HG02571 (cell line): ENCODE data around the gene ANKH.
A peak's percentile ranks its signal among the peaks of the same experiment; 100 is the strongest.
"Not testable (repeated sequence)": the region's sequence is repeated elsewhere in the genome, so short reads cannot be mapped to it uniquely, and the experiment has no call there.

Experiments used
- ATAC-seq: cut with Tn5 transposase; IDR thresholded peaks from one replicate; pipeline ENCODE4 v1.9.1; 2021; ENCODE audit warnings: mild to moderate bottlenecking, moderate library complexity; ENCODE audit not compliant: unreplicated experiment

Gene ANKH

DNA sequence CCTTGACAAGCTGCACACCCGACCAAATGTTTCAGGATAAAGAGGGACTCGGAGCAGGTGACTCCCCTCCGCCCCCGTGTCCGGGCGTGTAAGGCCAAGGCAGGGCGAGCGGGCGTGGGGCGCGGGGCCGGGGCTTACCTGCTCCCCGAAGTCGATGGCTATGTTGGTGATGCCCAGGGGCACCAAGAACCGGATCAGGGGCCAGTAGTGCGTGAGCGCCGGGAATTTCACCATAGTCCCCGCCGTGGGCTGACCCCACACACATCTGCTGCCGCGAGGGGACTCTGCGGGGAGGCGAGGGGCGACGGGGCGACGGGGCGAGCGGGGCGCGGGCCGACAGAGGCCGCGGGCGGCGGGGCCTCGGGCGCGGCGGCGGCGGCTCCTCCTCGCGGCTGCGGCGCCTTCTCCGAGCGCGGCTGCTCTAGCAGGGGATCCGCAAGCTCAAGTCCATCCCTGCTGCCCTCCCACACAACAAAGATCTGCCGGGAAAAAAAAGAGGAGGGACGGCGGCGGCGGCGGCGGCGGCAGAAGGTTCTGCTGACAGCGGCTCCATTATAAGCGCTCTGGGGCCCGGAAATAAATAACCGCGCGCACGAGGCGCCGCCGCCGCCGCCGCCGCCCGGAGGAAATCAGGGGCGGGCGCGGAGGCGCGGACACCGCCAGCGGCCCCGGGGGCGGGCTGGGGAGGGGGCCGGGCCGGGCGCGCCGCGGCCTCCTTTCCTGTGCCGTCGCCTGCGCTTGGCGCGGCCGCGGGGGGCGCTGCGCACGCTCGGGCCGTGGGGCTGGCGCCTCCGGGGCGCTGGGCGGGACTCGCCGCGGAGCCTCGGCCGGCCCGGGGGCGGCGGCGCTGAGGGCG lies at the start of gene ANKH:
Gene ANKH (minus strand): TSS at position 565 of the 856 bp plus-strand sequence. CDS start 331 bp downstream, at position 234.
- ATAC-seq, result peak; percentile 88

GRCh38 chr5:14920121-14920520 lies 48.5 kb upstream of the ANKH start:
- ATAC-seq, result no peak

DNA sequence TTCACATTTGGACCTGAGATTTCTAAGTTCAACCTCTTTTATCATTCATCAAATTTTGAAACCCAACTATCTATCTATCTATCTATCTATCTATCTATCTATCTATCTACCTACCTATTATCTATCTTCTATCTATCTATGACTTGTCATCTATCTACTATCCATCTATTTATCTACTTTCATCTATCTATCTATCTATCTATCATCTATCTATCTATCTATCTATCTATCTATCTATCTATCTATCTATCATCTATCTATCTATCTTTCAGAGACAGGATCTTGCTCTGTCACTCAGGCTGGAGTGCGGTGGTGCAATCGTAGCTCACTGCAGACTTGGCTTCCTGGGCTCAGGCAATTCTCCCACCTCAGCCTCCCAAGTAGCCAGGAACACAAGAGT lies 47.5 kb upstream of the ANKH start:
- ATAC-seq, result not testable (repeated sequence)

- ATAC-seq, result no peak
Observed at GRCh38 chr5:14917719-14918118, 46.1 kb upstream of the ANKH start.

DNA sequence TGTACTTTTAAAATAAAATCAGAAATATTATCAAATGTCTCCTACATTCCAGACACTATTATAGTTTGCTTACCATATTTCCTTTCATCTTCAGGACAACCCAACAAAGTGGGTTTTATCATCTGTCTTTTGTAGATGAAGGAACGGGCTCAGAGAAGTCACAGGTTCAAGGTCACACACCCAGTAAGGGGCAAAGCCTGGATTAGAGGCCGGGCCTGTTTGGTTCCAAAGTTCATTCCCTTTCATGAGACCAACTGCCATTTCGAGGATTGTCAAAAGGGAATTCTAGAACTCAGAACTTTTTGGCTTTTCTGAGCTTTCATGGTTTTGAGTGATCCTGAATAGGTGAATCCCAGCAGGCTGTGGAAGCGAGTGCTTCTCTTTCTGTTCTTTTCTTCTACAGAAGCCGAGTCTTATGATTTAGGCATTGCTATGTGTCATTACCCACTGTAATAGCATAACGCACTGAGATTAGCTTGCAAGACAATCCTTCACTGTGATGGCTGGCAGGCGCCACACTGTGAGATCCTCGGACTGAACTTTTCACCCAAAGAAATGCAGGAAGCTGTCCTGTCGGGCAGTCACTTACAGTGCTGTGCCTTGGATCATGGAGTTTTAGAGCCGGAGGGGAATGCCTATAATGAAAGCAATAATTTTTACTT lies 43.8 kb upstream of the ANKH start:
- no peak for ATAC-seq

DNA sequence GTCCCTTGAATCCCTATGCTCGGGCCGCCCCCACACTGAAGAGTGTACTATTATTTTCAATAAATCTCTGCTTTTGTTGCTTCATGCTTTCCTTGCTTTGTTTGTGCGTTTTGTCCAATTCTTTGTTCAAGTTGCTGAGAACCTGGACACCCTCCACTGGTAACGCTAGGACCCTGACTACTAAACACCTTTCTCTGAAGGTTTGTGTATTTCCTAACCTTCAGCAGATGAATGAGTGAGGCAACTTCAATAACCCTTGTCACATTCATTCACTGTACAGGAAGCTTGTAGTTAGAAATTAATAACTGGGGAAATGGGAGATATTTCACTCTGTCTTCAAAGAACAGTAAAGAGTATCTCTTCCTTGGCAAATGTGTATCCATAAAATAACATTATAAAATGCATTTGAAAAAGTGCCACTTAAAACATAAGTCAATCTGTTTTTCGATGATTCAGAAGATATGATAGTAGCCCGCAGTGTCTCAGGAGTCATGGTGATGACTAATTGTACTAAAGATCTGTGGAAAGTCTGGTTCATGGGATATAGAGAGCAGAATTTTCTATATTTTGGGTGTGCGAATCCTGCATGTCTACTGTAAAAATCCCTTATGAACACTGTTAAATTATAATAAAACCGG lies 43.2 kb upstream of the ANKH start:
- ATAC-seq, result no peak

GRCh38 chr5:14914193-14914592 lies 42.6 kb upstream of the ANKH start:
- no peak for ATAC-seq

DNA sequence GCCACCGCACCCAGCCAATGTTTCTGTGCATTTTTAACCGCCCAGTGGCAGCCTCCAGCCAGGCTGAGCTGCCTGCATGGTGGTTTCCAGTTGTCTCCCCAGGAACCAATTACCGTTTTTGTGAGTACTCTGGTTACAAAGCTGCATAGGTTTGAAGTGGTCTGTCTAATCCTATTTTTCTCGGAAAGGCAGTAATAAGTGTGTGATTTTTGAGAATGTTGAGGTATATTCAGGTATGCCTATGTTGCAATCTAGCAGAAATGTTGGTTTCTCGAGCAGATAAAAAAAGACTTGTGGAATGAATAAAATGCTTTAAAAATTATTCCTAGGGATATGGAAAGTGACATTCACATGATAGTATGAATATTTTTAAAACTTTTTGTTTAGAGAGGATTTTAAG lies 41.5 kb upstream of the ANKH start:
- ATAC-seq, result no peak

GRCh38 chr5:14912206-14912605 lies 40.6 kb upstream of the ANKH start:
- ATAC-seq, result no peak

GRCh38 chr5:14909369-14909768 lies 37.8 kb upstream of the ANKH start:
- ATAC-seq, result no peak

- ATAC-seq, result no peak
Observed at GRCh38 chr5:14908172-14908571, 36.6 kb upstream of the ANKH start.

- no peak for ATAC-seq
Observed at GRCh38 chr5:14906628-14907027, 35.0 kb upstream of the ANKH start.

GRCh38 chr5:14902826-14903560 lies 31.4 kb upstream of the ANKH start:
- no peak for ATAC-seq

- no peak for ATAC-seq
Observed at GRCh38 chr5:14901462-14902051, 30.0 kb upstream of the ANKH start.

DNA sequence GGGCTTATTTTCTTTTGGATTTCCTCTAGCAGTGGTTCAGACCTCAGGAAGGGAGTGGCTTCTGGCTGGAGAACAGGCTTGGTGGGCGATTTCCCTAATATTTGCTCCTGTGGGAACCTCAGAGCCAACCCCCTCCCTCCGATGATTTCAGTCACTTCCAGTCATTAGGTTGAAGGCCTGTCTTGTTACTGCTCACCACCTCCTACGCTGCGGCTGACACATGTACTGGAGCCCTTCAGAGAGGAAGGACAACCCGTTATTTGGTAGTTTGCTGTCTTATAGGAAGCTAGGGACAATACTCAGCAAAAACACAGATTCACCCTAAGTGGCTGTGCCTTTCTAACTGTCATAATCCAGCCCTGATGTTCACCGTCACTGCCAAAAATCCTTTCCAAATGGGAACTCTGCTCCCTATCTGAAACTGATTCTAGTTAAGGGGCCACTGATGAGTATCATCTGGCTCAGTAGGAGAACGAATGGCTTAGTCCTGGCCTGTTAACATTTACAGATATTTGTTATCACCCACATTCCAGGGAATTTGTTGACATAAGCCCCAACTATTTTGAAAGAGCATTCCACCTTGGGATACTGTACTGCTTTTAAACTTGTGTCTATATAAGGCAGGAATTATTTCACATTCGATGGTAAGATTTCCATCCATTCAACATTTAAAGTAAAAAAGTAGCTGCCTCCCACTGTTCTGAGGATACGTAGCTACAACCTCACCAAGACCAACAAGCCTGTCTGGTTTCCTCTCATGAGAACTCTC lies 29.3 kb upstream of the ANKH start:
- no peak for ATAC-seq

GRCh38 chr5:14896131-14896530 lies 24.6 kb upstream of the ANKH start:
- no peak for ATAC-seq

DNA sequence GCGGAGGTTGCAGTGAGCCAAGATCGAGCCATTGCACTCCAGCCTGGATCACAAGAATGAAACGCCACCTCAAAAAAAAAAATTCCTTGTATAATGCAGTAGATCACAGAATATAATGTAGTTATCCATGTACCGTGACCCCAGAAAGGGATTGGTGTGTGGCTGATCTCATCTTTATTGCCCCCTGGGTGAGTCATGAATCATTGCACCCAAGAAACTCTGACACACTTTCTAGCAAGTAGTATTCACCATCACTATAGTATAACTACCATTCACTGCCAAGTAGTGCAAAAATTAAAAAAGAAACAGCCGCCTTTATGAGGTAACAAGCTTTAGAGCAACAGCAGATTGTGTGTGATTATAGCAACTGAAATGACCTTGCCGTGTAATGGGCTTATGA lies 23.7 kb upstream of the ANKH start:
- ATAC-seq, result no peak

- ATAC-seq, result no peak
Observed at GRCh38 chr5:14894748-14895147, 23.2 kb upstream of the ANKH start.

DNA sequence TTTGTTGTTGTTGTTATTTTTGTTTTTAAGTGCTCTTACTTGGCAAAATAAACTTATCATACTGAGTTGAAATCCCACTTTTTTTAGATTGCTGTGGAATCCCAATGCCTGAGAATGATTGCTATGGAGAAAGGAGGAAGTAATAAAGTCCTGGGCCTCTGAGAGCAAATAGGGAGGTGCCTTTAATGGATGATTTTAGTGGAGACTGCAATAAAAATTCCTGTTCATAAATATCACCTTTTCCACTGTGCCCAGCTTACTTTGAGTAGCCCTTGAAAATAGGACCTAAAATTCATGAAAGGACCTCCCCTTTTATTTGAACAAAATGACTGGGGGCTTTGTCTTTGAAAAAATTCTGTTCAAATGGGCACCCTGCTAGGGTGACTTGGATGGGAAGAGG lies 21.8 kb upstream of the ANKH start:
- ATAC-seq, result no peak

DNA sequence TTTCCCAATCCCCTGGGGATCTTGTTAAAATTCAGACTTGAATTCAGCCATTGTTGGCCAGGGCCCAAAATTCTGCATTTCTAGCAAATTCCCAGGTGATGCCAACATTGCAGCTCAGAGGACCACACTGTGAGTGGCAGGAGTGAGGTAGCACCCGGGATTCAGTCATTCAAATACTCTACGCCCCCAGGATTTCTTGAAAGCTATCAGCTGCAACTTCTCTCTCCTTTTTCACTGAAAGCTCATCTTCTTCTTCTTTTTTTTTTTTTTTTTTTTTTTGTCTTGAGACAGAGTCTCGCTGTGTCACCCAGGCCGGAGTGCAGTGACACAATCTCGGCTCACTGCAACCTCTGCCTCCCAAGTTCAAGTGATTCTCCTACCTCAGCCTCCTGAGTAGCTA lies 19.3 kb upstream of the ANKH start:
- ATAC-seq, result no peak
